Fibroblast of skin of left biceps (primary cell): ENCODE results near the gene PRR35.

Experiments
- DNase-seq, 2 experiments: peaks; one replicate each; pipeline ENCODE4 v3.0.0-alpha.2; 2013; ENCODE audit warnings: low read depth in 2 of 2

PRR35 gene

GRCh38 chr16:528111-529011 lies 31.8 kb upstream of the PRR35 start:
- peak in 1 of 2 experiments; percentile 7 for DNase-seq

DNA sequence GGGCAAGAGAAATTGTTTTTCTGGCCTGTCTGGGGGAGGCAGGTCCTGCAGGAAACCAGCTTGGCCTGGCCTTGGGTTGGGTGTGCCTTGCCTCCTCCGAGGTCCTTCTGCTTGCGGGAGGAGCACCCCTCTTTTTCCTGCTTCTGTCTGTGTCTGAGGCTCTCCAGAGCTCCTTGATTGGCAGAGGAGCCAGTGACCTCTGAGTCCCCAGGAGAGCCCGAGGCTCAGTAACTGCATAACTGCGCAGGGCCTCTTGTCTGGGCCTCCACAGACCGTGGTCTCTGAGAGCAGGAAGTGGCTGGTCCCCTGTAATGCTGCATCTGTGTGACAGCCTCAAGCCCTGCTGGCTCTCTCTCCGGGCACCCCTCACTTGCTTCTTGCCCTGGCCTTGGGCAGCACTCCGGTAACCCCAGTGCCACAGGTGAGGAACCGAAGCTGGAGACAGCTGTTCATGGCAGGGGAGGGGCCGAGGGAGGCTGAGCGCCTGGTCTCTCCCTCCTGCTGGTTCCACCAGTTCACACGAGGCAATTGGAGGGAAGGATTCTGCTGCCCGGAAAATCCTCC lies 31.1 kb upstream of the PRR35 start:
- no peak for DNase-seq

- DNase-seq, result no peak
These were observed 29.9 kb upstream of the PRR35 start for GRCh38 chr16:530111-530817.

- no peak for DNase-seq
These were observed 28.6 kb upstream of the PRR35 start for GRCh38 chr16:531494-532125.

DNA sequence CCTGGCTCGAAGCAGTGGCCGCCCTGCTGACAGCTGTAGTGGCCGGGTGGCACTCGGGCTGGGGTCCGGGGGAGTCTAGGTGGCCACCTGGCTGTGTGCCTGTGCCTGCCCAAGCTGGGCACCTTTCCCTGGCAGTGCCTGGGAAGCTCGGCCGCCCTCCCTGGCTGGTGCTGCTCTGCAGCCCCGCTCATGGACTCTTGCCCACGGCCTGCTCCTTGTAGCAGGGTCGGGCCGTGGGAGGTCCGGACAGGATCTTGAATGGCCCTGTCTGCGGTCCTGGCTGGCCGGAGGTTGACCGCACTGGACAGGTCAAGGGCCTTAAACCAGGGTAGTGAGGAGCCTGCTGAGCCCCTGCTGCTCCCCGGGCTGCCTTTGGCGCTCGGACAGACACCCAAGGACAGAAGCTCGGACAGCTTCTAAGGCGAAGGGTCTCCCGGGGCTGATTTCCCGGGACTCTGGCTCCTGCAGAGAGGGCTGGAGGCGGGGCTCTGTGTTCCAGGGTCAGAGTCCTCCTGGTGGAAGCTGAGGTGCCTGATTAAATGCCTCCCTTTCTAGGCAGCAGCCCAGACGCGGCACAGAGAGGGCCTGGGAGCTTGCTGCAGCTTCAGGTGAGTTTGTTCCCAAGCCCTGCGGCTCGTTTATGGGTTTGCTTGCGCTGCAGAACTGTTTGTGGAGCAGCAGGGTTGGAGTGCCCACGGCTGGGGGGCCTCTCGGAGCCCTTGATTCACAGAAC lies 26.6 kb upstream of the PRR35 start:
- no peak for DNase-seq

DNA sequence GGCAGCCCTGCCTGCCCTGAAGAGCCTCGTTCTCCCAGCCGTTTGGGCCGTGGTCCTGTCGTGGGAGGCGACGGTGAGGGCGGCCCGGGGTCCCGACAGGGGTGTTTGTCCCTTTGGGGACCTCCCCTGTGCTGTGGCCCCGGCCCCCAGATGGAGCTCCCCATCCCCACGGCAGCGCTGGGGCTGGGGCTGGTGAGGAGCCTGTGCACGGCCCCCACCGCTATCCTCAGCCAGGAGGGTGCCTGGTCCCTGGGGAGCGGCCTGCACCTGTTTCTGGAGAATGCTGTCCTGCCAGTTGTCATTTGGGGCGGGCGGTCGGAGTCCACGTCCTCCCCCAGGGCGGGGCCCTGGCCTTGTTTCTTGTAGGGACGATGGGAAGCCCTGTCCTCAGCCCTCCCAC lies 26.1 kb upstream of the PRR35 start:
- DNase-seq, result no peak

DNA sequence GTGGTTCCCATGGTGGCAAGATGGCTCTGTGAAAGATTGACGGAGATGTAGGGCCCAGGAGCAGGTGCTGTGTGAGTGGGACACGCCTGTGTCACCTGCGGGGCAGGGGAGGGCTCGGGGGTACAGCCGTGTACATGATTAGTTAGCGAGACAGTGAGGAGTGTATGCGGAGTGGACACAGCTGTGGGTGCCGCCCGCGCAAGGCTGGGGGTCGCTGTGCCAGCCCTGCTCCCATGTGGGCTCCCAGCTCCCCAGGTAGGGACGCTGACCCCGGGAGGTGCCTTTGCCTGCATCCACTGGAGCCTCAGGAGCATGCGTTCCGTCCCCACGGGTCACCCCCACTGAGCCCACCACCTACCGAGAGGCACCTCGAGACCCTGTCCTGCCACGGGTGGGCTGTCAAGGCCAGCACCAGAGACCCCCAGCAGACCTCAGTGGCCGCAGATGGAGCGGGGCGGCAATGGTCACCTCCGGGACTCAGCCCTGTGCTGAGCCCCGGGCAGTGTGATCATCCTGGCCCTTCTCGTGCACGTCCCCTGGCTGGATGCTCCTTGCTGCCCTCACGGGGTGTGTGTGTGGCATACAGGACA lies 25.2 kb upstream of the PRR35 start:
- no peak for DNase-seq

DNA sequence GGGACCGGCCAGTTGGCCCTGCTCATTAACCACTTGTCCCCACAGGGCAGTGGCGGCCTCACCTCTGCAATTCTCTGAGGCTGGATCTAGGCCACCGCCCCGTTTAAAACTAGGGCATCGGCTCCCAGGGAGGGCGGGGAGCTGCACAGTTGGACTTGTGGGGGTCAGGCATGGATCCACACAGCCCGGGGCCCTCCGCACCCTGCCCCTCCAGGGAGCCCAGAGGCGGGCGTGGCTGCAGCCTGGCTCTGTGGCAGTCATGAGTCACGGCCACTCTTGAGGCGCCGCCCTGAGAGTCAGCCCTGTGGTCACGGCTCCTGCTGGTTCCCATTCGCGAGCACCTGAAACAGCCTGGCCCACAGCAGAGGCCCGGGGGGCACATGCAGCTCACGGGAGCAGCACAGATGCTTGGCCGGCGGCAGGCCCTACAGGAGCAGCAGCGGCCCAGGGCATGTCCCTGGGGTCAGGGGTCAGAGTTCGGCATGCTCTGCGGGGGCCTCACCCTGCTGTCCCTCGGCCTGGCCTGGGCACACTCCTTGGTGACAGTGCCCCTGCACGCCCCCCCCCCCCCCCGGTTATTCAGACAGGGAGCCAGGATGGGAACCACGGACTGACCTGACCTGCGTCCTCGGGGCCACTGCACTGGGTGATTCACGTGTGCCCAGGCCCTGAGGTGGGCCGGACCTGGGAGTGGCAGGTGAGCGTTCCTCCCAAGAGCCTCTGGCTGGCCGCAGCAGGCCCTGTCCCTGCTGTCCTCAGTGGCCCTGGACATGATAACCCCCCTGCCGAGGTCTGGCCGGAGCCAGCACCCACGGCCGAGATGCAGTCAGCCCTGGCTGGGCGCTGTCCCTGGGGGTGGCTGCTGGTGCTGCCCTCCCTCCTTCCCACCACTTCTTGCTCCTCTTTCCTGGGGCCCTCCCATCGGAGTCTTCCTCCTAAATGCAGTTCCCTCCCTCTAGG lies 24.5 kb upstream of the PRR35 start:
- DNase-seq, result no peak

DNA sequence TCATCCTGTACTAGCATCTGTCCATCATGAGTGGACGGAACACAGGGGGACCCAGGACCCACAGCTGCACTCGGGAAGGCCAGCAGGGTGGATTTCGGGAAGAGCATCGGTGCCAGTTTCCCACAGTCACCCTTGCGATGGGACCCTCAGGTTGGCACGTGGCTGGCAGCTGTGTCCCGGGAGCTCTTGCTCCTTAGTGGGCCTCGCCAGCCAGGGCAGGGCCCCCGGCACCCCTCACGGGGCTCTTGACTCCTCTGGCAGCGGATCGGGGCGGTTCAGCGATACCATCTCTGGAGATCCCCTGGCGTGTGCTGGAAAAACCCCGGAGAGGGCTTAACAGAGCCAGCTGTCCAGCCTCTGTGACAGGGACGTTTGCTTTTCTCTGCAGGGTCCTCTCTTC lies 23.4 kb upstream of the PRR35 start:
- DNase-seq, result no peak

GRCh38 chr16:537415-538335 lies 22.5 kb upstream of the PRR35 start:
- DNase-seq, result no peak

DNA sequence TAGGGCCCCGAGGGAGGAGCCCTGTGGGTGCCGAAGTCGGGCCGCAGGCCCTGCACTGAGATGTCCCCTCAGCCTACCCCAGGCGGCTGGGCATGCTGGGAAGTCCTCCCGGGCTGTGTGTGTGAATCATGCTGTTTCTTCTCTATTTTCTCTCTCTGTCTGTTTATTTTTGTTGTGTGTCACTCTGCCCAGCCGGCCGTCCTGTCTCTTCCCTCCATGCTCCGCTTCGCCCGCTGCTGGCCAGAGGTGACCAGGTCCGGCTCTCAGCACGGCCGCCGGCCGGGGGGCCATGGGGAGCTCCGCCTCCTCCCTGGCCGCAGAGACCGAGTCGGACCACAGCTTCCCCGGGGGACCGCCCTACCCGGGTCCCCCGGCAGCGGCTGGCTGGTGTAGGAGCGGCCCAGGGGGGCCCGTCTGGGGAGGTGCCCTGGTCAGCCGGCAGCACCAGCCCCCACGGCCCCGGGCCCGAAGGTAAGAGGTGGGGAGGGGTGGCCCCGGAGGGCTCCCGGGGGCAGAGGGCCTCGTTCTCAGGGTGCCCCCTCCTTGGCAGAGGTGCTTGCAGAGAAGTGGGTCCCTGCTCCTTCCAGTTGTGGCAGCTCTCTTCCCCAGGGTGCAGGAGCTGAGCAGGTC lies 20.2 kb upstream of the PRR35 start:
- DNase-seq, result no peak

- no peak for DNase-seq
These were observed 19.4 kb upstream of the PRR35 start for GRCh38 chr16:540645-541340.

GRCh38 chr16:543301-544164 lies 16.7 kb upstream of the PRR35 start:
- no peak for DNase-seq

DNA sequence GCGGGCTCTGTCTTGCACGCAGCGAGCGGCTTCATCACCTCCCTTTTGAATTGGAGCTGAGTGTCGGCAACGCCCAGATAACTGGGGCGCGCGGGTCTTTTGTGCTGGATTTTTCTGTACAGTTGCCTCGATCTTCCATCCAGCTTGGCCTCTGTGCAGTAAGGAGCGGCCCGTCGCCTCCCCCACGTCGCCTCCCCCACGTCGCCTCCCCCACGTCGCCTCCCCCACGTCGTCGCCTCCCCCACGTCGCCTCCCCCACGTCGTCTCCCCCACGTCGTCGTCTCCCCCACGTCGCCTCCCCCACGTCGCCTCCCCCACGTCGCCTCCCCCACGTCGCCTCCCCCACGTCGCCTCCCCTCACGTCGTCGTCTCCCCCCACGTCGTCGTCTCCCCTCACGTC lies 15.7 kb upstream of the PRR35 start:
- DNase-seq, result no peak

DNA sequence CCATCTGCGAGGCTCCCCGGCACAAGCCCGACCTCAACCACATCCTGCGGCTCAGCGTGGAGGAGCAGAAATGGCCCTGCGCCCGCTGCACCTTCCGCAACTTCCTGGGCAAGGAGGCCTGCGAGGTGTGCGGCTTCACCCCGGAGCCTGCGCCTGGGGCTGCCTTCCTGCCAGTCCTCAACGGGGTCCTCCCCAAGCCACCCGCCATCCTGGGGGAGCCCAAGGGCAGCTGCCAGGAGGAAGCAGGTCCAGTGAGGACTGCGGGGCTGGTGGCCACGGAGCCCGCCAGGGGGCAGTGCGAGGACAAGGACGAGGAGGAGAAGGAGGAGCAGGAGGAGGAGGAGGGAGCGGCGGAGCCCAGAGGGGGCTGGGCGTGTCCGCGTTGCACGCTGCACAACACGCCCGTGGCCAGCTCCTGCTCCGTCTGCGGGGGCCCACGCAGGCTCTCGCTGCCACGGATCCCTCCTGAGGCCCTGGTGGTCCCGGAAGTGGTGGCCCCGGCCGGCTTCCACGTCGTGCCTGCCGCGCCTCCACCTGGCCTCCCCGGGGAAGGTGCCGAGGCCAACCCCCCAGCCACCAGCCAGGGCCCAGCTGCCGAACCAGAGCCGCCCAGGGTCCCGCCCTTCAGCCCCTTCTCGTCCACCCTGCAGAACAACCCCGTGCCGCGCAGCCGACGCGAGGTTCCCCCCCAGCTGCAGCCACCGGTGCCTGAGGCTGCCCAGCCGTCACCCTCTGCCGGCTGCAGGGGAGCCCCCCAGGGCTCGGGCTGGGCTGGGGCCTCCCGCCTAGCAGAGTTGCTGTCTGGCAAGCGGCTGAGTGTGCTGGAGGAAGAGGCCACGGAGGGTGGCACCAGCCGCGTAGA lies 13.1 kb upstream of the PRR35 start:
- DNase-seq, result no peak

GRCh38 chr16:548586-548985 lies 11.6 kb upstream of the PRR35 start:
- DNase-seq, result no peak
